Activated CD8-positive, alpha-beta memory T cell treated with anti-CD3 and anti-CD28 coated beads for 48 hours (primary cell): ENCODE data around the gene PMS1.
"Not testable (repeated sequence)": the region's sequence is repeated elsewhere in the genome, so short reads cannot be mapped to it uniquely, and the experiment has no call there.

Source experiments
- DNase-seq, 3 experiments: peaks; one replicate each; pipeline ENCODE4 v3.0.0-alpha.2; 2020; ENCODE audit warnings: low read depth in 2 of 3, low spot score in 2 of 3

PMS1 gene

GRCh38 chr2:189783927-189784867 is at the start of gene PMS1, which contains the start of gene ORMDL1:
Gene PMS1 (plus strand): TSS chr2:189784450. CDS start chr2:189791810, 7,360 bp downstream.
Gene ORMDL1 (minus strand): TSS chr2:189784339. CDS start chr2:189782595, 1,744 bp downstream.
- peak; percentile 82 to 90 (median 87) for DNase-seq

- no peak for DNase-seq
These were observed 33.1 kb upstream of the PMS1 start for GRCh38 chr2:189751080-189751658.

GRCh38 chr2:189756311-189756952 is 27.8 kb upstream of the PMS1 start:
- no peak for DNase-seq

- not testable (repeated sequence) for DNase-seq
These were observed 24.1 kb upstream of the PMS1 start for GRCh38 chr2:189760154-189760553.

- DNase-seq = no peak
These were observed 22.1 kb upstream of the PMS1 start for GRCh38 chr2:189762229-189762550.

- DNase-seq = peak; percentile 79 to 82 (median 81)
These were observed 21.5 kb upstream of the PMS1 start, which contains the start of gene OSGEPL1 for GRCh38 chr2:189762551-189763298. Gene OSGEPL1 (minus strand): TSS chr2:189762792. CDS start chr2:189761640, 1,152 bp downstream.

- no peak for DNase-seq
These were observed 20.2 kb upstream of the PMS1 start for GRCh38 chr2:189763908-189764661.

- no peak for DNase-seq
These were observed 13.5 kb upstream of the PMS1 start for GRCh38 chr2:189770590-189771322.

- no peak for DNase-seq
These were observed 12.0 kb upstream of the PMS1 start for GRCh38 chr2:189772212-189772611.

- no peak for DNase-seq
These were observed 2.0 kb upstream of the PMS1 start for GRCh38 chr2:189782221-189782671.

- DNase-seq = no peak
These were observed 761 bp upstream of the PMS1 start for GRCh38 chr2:189783451-189783926.

- DNase-seq = no peak
These were observed 7.2 kb downstream of the PMS1 start for GRCh38 chr2:189791338-189792042.

- no peak for DNase-seq
These were observed 10.1 kb downstream of the PMS1 start for GRCh38 chr2:189794310-189794709.

GRCh38 chr2:189797902-189798301 is 13.7 kb downstream of the PMS1 start:
- DNase-seq = no peak

GRCh38 chr2:189798312-189799029 is 14.2 kb downstream of the PMS1 start:
- DNase-seq = no peak

- DNase-seq = no peak
These were observed 14.7 kb downstream of the PMS1 start for GRCh38 chr2:189799030-189799331.

GRCh38 chr2:189799531-189799930 is 15.3 kb downstream of the PMS1 start:
- no peak for DNase-seq

- no peak for DNase-seq
These were observed 18.2 kb downstream of the PMS1 start for GRCh38 chr2:189802396-189802912.
